ENCODE data around the gene ALCAM.

GRCh38 chr3:105415951-105416350, 49.2 kb downstream of the ALCAM start:
- TF ChIP-seq ZC3H10 (CRISPR knock-in tag; IDR thresholded peaks at IDR 0.05) (no peak), RARB (CRISPR knock-in tag; IDR thresholded peaks at IDR 0.05) (no peak), ZNF8 (CRISPR knock-in tag; IDR thresholded peaks at IDR 0.05) (no peak), POU6F1 (CRISPR knock-in tag; IDR thresholded peaks at IDR 0.05; ENCODE audit: borderline replicate concordance, low read depth) (no peak), TOX (CRISPR knock-in tag; IDR thresholded peaks at IDR 0.05; ENCODE audit: borderline replicate concordance) (no peak), OSR1 (CRISPR knock-in tag; IDR thresholded peaks at IDR 0.05) (no peak), TCF4 (CRISPR knock-in tag; IDR thresholded peaks at IDR 0.05; ENCODE audit: borderline replicate concordance) (no peak), CSRNP3 (CRISPR knock-in tag; IDR thresholded peaks at IDR 0.05) (no peak)
- TF ChIP-seq, protein P1, sequence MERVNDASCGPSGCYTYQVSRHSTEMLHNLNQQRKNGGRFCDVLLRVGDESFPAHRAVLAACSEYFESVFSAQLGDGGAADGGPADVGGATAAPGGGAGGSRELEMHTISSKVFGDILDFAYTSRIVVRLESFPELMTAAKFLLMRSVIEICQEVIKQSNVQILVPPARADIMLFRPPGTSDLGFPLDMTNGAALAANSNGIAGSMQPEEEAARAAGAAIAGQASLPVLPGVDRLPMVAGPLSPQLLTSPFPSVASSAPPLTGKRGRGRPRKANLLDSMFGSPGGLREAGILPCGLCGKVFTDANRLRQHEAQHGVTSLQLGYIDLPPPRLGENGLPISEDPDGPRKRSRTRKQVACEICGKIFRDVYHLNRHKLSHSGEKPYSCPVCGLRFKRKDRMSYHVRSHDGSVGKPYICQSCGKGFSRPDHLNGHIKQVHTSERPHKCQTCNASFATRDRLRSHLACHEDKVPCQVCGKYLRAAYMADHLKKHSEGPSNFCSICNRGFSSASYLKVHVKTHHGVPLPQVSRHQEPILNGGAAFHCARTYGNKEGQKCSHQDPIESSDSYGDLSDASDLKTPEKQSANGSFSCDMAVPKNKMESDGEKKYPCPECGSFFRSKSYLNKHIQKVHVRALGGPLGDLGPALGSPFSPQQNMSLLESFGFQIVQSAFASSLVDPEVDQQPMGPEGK (CRISPR knock-in tag; IDR thresholded peaks at IDR 0.05; ENCODE audit: borderline replicate concordance): no peak

Data from SK-N-SH treated with all-trans-retinoic acid at 6 μM for 48 hours (cell line).